Sigmoid colon (tissue), 7 donors: ENCODE measurements around the gene LTB4R. TPM values are rescaled to one million over a fixed set of nuclear protein-coding genes. Genes with fewer than 3 reads are reported as not detected.

Experiments
- DNase-seq: peaks from one replicate; pipeline ENCODE4 v3.0.0-alpha.2; 2019
- H3K27ac ChIP-seq, 4 donors: fragments of 200-600 bp; sonication (generic); one replicate each; pipeline ENCODE4 v1.5.1; 2016 to 2019; ENCODE audit warnings: mild to moderate bottlenecking in 1 of 4
- H3K27me3 ChIP-seq, 3 donors: fragments of 200-600 bp; sonication (generic); one replicate each; pipeline ENCODE4 v1.5.1; 2019; ENCODE audit warnings: mild to moderate bottlenecking in 1 of 3
- H3K36me3 ChIP-seq, 4 donors: fragments of 200-600 bp; sonication (generic); one replicate each; pipeline ENCODE4 v1.5.1; 2016 to 2019
- H3K4me1 ChIP-seq, 4 donors: fragments of 200-600 bp; sonication (generic); one replicate each; pipeline ENCODE4 v1.5.1; 2017 to 2019
- H3K4me3 ChIP-seq, 4 donors: fragments of 200-600 bp; sonication (generic); one replicate each; pipeline ENCODE4 v1.5.1; 2017 to 2019; ENCODE audit warnings: mild to moderate bottlenecking in 2 of 4, moderate library complexity in 1 of 4
- H3K9me3 ChIP-seq, 4 donors: fragments of 200-600 bp in 3 of 4; sonication (generic) in 3 of 4; one replicate each; pipeline versions ENCODE4 v1.5.1 to v1.6.1; 2013 to 2019
- EP300 ChIP-seq, 4 donors: sonication (generic); formaldehyde crosslinking; IDR thresholded peaks; one replicate each; pipeline ENCODE4 v1.6.1; 2017; ENCODE audit warnings: antibody characterized with exemption in 4 of 4
- POLR2A ChIP-seq, 2 donors: fragments of 450-650 bp; IDR thresholded peaks; one replicate each; pipeline ENCODE4 v1.6.1; 2016; ENCODE audit warnings: antibody characterized with exemption in 2 of 2, mild to moderate bottlenecking in 2 of 2, moderate library complexity in 2 of 2
- POLR2AphosphoS5 ChIP-seq, 4 donors: sonication (generic); formaldehyde crosslinking; IDR thresholded peaks; one replicate each; pipeline ENCODE4 v1.6.1; 2017; ENCODE audit warnings: antibody characterized with exemption in 4 of 4
- WGBS, 2 donors: extraction: QIAGEN DNeasy Blood & Tissue Kit; methylation state at CpG; one replicate each; pipeline ENCODE4 v1.1.7; 2013; 5-methylcytosine and 5-hydroxymethylcytosine counted together
- intact Hi-C: fragments of 100-400 bp; cut with DNase I; formaldehyde crosslinking; loops from one replicate; pipeline ENCODE4 v1.15.1; 2023
- polyA plus RNA-seq, 3 donors: library from polyadenylated mRNA; stranded (reverse); fragments of 200-250 nt; gene quantifications; one replicate each; pipeline ENCODE4 v1.2.3, GENCODE V29; 2013
- total RNA-seq, 4 donors: library from RNA; depleted of rRNA; stranded (reverse); fragments of >200 nt; gene quantifications; one replicate each; pipeline ENCODE4 v1.1.0, GENCODE V29; 2016
- TF ChIP-seq, protein P1 (sequence below), 4 experiments: fragments of 450-650 bp in 3 of 4; fragments of 200-600 bp in 1 of 4; IDR thresholded peaks; one replicate each; pipeline ENCODE4 v1.5.1; 2016 to 2019; ENCODE audit warnings: antibody characterized with exemption in 4 of 4, mild to moderate bottlenecking in 3 of 4, moderate library complexity in 2 of 4
- donor health status: healthy with polysubstance abuse.
- donor health status: Bipolar disorder and iron deficiency.
- donor health status: healthy.

Gene LTB4R
- total and polyA plus RNA-seq, 7 donors: 0.60 to 9.8 (median 2.1) TPM

DNA sequence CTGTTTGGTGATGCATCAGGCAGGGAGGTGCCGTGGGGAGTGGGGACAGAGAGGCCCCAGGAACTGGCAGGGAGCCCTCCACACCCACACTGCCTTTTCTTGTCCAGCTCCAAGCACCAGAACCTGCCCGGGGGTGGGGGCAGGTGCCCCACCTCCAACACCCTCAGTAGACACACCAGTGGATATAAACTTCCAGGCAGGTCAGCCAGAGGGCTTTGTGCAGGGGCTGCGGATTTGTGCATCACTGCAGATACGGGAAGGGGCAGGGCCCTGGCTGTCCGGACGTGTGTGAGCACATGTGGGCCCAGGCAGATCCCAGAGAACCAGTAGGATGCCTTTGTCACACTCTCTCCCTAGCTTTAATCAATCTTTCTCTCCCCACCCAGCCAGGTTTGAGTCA is 47.0 kb upstream of the LTB4R start:
- no peaks in the 10 kb centered on the region for H3K27me3 ChIP-seq
- no peaks in the 10 kb centered on the region for H3K9me3 ChIP-seq
- no peak overlapping the region for H3K4me3 ChIP-seq
- intact Hi-C loops: no loop called here
- TF ChIP-seq POLR2A (IDR thresholded peaks at IDR 0.05) (no peak), EP300 (IDR thresholded peaks at IDR 0.05) (no peak), POLR2AphosphoS5 (IDR thresholded peaks at IDR 0.05) (no peak)
- TF ChIP-seq, protein P1, sequence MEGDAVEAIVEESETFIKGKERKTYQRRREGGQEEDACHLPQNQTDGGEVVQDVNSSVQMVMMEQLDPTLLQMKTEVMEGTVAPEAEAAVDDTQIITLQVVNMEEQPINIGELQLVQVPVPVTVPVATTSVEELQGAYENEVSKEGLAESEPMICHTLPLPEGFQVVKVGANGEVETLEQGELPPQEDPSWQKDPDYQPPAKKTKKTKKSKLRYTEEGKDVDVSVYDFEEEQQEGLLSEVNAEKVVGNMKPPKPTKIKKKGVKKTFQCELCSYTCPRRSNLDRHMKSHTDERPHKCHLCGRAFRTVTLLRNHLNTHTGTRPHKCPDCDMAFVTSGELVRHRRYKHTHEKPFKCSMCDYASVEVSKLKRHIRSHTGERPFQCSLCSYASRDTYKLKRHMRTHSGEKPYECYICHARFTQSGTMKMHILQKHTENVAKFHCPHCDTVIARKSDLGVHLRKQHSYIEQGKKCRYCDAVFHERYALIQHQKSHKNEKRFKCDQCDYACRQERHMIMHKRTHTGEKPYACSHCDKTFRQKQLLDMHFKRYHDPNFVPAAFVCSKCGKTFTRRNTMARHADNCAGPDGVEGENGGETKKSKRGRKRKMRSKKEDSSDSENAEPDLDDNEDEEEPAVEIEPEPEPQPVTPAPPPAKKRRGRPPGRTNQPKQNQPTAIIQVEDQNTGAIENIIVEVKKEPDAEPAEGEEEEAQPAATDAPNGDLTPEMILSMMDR (IDR thresholded peaks at IDR 0.05): no peak
- 89 to 90% methylated on average over 6 of the region's 6 CpGs for WGBS, 2 donors
- DNase-seq: no peak
- H3K27ac ChIP-seq: no peak overlapping the region
- no peaks in the 10 kb centered on the region for H3K4me1 ChIP-seq
- H3K36me3 ChIP-seq: peaks cover 0 to 38% (median 0%) of the 10 kb centered on the region in 4 donors

DNA sequence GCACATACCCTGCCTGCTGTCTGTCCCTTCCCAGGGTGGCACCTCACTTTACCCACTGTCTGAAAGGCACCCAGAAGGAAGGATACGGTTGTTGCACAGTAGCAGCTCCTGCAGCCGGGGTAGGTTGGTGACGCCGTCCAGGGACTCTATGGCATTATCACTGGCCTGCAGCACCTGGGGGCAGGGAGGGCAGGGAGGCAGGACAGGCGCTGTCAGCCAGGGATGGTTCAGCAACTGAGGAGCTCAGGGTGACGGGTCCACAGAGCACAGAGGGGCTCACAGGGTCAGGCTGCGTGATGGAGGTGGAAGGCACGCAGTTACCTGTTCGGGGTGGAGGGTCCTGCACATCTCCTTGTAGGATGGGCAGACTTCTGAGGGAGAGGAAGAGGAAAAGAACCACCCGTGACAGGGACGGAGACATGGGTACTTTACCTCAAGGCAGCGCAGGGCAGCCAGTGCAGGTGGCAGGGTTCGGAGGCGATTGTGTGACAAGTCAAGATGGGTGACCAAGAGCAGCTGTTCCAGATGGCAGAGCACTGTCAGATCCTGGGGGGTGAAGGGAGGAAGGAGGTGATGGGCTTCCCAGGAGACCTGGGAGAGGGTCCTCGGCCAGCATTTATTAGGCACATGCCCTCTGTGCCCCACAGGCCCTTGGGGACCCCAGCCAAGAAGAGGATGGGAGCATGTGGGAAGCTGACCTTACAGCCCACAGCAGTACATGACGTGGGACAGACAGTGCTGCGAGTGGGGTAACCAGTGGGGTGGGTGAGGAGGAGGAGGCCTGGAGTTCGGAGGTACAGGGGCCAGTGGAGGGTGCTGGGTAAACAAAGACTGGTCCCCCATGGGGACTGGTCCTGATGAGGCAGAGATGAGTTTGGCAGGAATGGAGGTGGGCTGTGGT is 44.7 kb upstream of the LTB4R start:
- no peak for DNase-seq
- Histone ChIP-seq H3K27ac (no peak overlapping the region), H3K9me3 (no peaks in the 10 kb centered on the region), H3K4me3 (no peak overlapping the region), H3K4me1 (peaks cover 0 to 6% (median 2%) of the 10 kb centered on the region in 4 donors), H3K27me3 (no peaks in the 10 kb centered on the region), H3K36me3 (peaks cover 0 to 39% (median 0%) of the 10 kb centered on the region in 4 donors)
- TF ChIP-seq, protein P1 (IDR thresholded peaks at IDR 0.05): no peak
- TF ChIP-seq POLR2A (IDR thresholded peaks at IDR 0.05): no peak
- TF ChIP-seq POLR2AphosphoS5 (IDR thresholded peaks at IDR 0.05): no peak
- TF ChIP-seq EP300 (IDR thresholded peaks at IDR 0.05): no peak
- 92 to 93% methylated on average over 18 of the region's 18 CpGs for WGBS, 2 donors
- intact Hi-C loops: no loop called here

DNA sequence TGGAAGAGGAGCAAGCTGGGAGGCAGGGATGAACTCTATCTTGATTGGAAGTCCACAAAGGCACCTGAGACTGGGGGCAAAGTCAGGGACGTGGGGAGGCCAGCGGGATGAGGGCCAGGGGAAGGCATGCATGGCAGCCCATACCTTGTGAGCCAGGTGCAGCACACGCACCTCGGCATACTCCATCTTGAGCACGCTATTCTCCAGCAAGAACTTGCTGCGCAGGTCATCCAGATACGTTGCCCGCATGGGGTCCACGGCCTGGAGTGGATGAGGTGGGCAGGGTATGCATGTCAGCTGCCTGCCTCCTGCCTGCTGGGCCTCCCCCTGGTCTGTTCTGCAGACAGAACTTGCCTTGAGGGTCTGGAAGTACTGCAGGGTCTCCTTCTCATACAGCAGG is 43.8 kb upstream of the LTB4R start:
- H3K36me3 ChIP-seq: peaks cover 0 to 39% (median 0%) of the 10 kb centered on the region in 4 donors
- no peaks in the 10 kb centered on the region for H3K9me3 ChIP-seq
- H3K4me3 ChIP-seq: no peak overlapping the region
- 95% methylated on average over 9 of the region's 9 CpGs for WGBS, 2 donors
- TF ChIP-seq EP300 (IDR thresholded peaks at IDR 0.05): no peak
- no peak for TF ChIP-seq POLR2AphosphoS5 (IDR thresholded peaks at IDR 0.05)
- TF ChIP-seq, protein P1 (IDR thresholded peaks at IDR 0.05): no peak
- TF ChIP-seq POLR2A (IDR thresholded peaks at IDR 0.05): no peak
- no peak overlapping the region for H3K27ac ChIP-seq
- intact Hi-C loops: no loop called here
- DNase-seq: no peak
- H3K4me1 ChIP-seq: peaks cover 0 to 10% (median 7%) of the 10 kb centered on the region in 4 donors
- H3K27me3 ChIP-seq: no peaks in the 10 kb centered on the region

DNA sequence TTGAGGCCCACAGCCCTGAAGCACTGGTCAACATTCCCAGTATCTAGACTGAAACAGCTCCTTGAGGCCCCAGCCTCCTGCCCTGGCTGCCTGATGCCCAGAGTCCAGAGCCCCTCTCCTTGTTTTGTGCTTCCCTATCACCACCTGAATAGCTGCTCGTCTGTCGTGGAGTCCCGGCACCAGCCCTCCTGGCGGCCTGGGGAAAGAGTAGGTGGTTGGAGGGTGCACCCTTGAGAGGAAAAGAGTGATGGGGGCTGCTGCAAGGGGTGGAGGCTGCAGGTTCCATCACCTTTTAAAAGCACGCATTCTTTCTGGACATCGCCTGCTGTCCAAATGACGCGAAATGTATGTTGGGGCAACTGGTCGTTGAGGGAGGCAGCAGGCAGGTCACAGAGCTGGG is 43.1 kb upstream of the LTB4R start:
- no peak for TF ChIP-seq POLR2A (IDR thresholded peaks at IDR 0.05)
- TF ChIP-seq EP300 (IDR thresholded peaks at IDR 0.05): no peak
- TF ChIP-seq, protein P1 (IDR thresholded peaks at IDR 0.05): no peak
- no peak for TF ChIP-seq POLR2AphosphoS5 (IDR thresholded peaks at IDR 0.05)
- no peaks in the 10 kb centered on the region for H3K9me3 ChIP-seq
- no peak overlapping the region for H3K4me3 ChIP-seq
- H3K4me1 ChIP-seq: peaks cover 0 to 10% (median 7%) of the 10 kb centered on the region in 4 donors
- WGBS, 2 donors: 95% methylated on average over 9 of the region's 9 CpGs
- H3K27ac ChIP-seq: no peak overlapping the region
- DNase-seq: no peak
- intact Hi-C loops: no loop called here
- H3K36me3 ChIP-seq: peaks cover 0 to 39% (median 0%) of the 10 kb centered on the region in 4 donors
- H3K27me3 ChIP-seq: no peaks in the 10 kb centered on the region
